IMR-90 (cell line): ENCODE results near the gene SLC9A9.

Experiments
- BHLHE40 ChIP-seq: fragments of 150-350 bp; IDR thresholded peaks from 2 replicates; pipeline ENCODE4 v1.6.1; 2016; ENCODE audit warnings: mild to moderate bottlenecking, low read depth, low read length
- CEBPB ChIP-seq: IDR thresholded peaks from 2 replicates; pipeline ENCODE4 v1.6.1; 2012; ENCODE audit warnings: low read depth, low read length, improper control_type of control experiment
- CHD1 ChIP-seq: IDR thresholded peaks from 2 replicates; pipeline ENCODE4 v1.6.1; 2012; ENCODE audit warnings: low read depth, low read length, improper control_type of control experiment
- FOS ChIP-seq: fragments of 150-350 bp; IDR thresholded peaks from 2 replicates; pipeline ENCODE4 v1.6.1; 2016; ENCODE audit warnings: low read depth, low read length
- MAFK ChIP-seq: IDR thresholded peaks from 2 replicates; pipeline ENCODE4 v1.6.1; 2012; ENCODE audit warnings: low read depth, low read length, improper control_type of control experiment
- MAZ ChIP-seq: IDR thresholded peaks from 2 replicates; pipeline ENCODE4 v1.6.1; 2012; ENCODE audit warnings: low read depth, mild to moderate bottlenecking, low read length, improper control_type of control experiment, moderate library complexity, borderline replicate concordance
- MXI1 ChIP-seq: IDR thresholded peaks from 2 replicates; pipeline ENCODE4 v1.6.1; 2012; ENCODE audit warnings: low read depth, mild to moderate bottlenecking, low read length, moderate library complexity, borderline replicate concordance
- POLR2A ChIP-seq: IDR thresholded peaks from 2 replicates; pipeline ENCODE4 v1.6.1; 2012; ENCODE audit warnings: mild to moderate bottlenecking, low read depth, low read length
- RAD21 ChIP-seq: IDR thresholded peaks from 2 replicates; pipeline ENCODE4 v1.6.1; 2012; ENCODE audit warnings: low read length, improper control_type of control experiment
- TF ChIP-seq, protein P1 (sequence below): conservative IDR thresholded peaks from 2 replicates; pipeline ENCODE4 v1.5.1; 2012; ENCODE audit warnings: mild to moderate bottlenecking, low read depth, low read length, improper control_type of control experiment
- TF ChIP-seq, protein P2 (sequence below): fragments of 150-350 bp; IDR thresholded peaks from 2 replicates; pipeline ENCODE4 v1.6.1; 2017; ENCODE audit warnings: mild to moderate bottlenecking, antibody characterized with exemption, low read length, low read depth
- TF ChIP-seq, protein P3 (sequence below): fragments of 150-350 bp; IDR thresholded peaks from 2 replicates; pipeline ENCODE4 v1.6.1; 2016; ENCODE audit warnings: low read depth, mild to moderate bottlenecking, low read length, moderate library complexity, borderline replicate concordance

DNA sequence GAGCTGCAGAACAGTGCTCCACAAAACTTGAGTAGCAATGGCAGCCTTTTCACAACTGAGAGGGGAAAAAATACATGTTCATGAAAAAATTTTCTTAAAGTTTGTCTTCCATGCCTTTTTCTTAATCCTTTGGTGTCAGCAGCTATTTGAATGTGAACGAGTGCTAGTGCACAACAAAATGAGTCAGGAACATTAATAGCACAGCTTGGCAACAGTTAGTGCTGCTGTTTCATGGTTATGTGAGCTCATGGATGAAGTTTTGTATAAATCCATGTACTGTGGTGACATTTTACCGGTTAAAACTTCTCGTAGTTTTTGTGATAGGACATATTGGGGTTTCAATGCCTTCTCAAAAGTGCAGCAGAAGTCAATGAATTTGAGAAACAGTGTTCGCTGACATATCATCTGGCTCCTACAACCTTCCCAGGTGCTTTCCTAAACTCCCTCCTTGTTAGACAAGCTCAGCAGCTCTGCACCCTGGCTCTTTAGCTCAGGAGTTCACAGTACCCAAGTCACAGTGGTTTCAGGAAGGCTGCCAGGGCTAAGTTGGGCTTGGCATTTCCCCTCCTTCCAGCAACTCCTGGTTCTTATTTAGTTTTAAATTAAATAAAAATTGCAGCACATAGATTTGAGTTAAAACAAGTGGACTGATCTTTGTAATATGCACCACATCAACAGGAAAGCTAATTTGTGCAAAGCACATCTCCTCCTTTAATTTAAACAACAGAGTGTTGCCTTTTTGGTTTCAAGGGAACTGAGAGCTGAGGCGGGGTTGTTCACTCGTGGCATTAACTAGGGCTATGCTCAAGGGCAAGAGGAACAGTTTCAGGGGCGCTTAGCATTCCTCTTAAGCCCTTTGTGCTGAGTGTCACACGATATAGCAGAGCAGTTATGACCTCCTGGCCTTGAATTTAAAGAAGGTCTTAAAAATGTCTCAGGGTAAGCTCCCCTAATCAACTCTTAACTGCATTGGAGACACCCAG lies 365.9 kb downstream of the SLC9A9 start:
- TF ChIP-seq BHLHE40 (no peak), POLR2A (no peak), RAD21 (no peak), FOS (no peak), MXI1 (no peak), CEBPB (no peak), MAFK (no peak), MAZ (no peak), CHD1 (no peak)
- TF ChIP-seq, protein P1, sequence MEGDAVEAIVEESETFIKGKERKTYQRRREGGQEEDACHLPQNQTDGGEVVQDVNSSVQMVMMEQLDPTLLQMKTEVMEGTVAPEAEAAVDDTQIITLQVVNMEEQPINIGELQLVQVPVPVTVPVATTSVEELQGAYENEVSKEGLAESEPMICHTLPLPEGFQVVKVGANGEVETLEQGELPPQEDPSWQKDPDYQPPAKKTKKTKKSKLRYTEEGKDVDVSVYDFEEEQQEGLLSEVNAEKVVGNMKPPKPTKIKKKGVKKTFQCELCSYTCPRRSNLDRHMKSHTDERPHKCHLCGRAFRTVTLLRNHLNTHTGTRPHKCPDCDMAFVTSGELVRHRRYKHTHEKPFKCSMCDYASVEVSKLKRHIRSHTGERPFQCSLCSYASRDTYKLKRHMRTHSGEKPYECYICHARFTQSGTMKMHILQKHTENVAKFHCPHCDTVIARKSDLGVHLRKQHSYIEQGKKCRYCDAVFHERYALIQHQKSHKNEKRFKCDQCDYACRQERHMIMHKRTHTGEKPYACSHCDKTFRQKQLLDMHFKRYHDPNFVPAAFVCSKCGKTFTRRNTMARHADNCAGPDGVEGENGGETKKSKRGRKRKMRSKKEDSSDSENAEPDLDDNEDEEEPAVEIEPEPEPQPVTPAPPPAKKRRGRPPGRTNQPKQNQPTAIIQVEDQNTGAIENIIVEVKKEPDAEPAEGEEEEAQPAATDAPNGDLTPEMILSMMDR = no peak
- TF ChIP-seq, protein P2, sequence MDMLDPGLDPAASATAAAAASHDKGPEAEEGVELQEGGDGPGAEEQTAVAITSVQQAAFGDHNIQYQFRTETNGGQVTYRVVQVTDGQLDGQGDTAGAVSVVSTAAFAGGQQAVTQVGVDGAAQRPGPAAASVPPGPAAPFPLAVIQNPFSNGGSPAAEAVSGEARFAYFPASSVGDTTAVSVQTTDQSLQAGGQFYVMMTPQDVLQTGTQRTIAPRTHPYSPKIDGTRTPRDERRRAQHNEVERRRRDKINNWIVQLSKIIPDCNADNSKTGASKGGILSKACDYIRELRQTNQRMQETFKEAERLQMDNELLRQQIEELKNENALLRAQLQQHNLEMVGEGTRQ = no peak
- TF ChIP-seq, protein P3, sequence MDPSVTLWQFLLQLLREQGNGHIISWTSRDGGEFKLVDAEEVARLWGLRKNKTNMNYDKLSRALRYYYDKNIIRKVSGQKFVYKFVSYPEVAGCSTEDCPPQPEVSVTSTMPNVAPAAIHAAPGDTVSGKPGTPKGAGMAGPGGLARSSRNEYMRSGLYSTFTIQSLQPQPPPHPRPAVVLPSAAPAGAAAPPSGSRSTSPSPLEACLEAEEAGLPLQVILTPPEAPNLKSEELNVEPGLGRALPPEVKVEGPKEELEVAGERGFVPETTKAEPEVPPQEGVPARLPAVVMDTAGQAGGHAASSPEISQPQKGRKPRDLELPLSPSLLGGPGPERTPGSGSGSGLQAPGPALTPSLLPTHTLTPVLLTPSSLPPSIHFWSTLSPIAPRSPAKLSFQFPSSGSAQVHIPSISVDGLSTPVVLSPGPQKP = no peak
